ENCODE measurements around the gene CCDC127.

DNA sequence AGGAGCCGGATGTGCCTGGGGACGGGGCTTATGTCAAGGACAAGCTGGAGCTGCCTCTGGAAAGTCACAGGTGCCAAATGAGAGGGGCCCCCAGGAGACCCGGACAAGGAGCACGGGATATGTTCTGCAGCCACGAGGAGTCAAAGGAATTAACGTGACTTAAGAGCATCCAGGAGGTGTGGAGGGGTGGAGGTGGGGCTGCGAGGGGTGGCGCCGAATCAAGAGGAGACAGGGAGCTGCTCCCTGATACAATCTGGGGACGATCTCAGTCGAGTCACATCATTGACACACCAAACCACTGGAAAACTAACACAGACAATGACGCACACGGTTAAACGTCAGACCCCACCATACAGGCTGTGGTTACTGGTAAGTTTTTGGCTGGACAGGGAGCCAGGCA, 10.4 kb downstream of the CCDC127 start:
- TF ChIP-seq CTCF (IDR thresholded peaks at IDR 0.05) = no peak
- no peak for TF ChIP-seq POLR2A (IDR thresholded peaks at IDR 0.05)
